ENCODE results near the gene INPP5A. TPM values are rescaled to one million over a fixed set of nuclear protein-coding genes. Genes with fewer than 3 reads are reported as not detected.
"Not testable (repeated sequence)": the region's sequence is repeated elsewhere in the genome, so short reads cannot be mapped to it uniquely, and the experiment has no call there.

Gene INPP5A
- total and polyA plus RNA-seq, 2 donors (not counting 1 experiment from before 2014, with no cell fraction given), result 9.3 to 87.8 TPM

GRCh38 chr10:132790934-132791829 lies 253.6 kb downstream of the INPP5A start:
- Histone ChIP-seq H3K79me2 (ENCODE audit: control insufficient read depth, insufficient read depth, low read length) (no peaks in the 10 kb centered on the region), H3K9ac (ENCODE audit: low read length) (no peak overlapping the region), H4K20me1 (ENCODE audit: control insufficient read depth, insufficient read depth, low read length, poor library complexity, severe bottlenecking) (no peaks in the 10 kb centered on the region), H3K4me1 (ENCODE audit: control insufficient read depth in 2 of 2, insufficient read depth in 2 of 2, low read length in 2 of 2) (peaks cover 0 to 12% of the 10 kb centered on the region in 2 donors), H3K4me2 (replicated peaks; ENCODE audit: low read depth, low read length, poor library complexity, severe bottlenecking) (no peak overlapping the region), H3K9me3 (ENCODE audit: control extremely low read depth in 1 of 3, control insufficient read depth in 2 of 3, insufficient read depth in 1 of 3, low read length in 2 of 3) (peaks cover 0 to 15% (median 0%) of the 10 kb centered on the region in 3 donors), H2AFZ (ENCODE audit: insufficient read depth, low read depth, low read length, poor library complexity, severe bottlenecking) (no peak overlapping the region), H3K4me3 (ENCODE audit: control extremely low read depth in 1 of 5, extremely low read depth in 1 of 5, insufficient read depth in 1 of 5, low read depth in 2 of 5, low read length in 4 of 5) (no peak overlapping the region), H3K27me3 (replicated peaks in 1 of 4; ENCODE audit: control extremely low read depth in 1 of 4, control insufficient read depth in 3 of 4, insufficient read depth in 4 of 4, low read length in 3 of 4) (peaks cover 0 to 21% (median 2%) of the 10 kb centered on the region in 4 experiments), H3K36me3 (replicated peaks in 1 of 2; ENCODE audit: control extremely low read depth in 1 of 2, control insufficient read depth in 1 of 2, extremely low read depth in 1 of 2, insufficient read depth in 2 of 2, low read length in 1 of 2) (no peaks in the 10 kb centered on the region), H3K27ac (ENCODE audit: low read length in 2 of 2) (no peak overlapping the region)
- TF ChIP-seq CTCF (IDR thresholded peaks at IDR 0.05), result no peak
- no peak for TF ChIP-seq EZH2 (IDR thresholded peaks at IDR 0.05; ENCODE audit: borderline replicate concordance, insufficient read depth, low read depth, low read length, poor library complexity, severe bottlenecking)
- peaks cover 7% of the 10 kb centered on the region for H3K27me3 Mint-ChIP-seq
- WGBS (ENCODE audit: insufficient coverage), result 50% methylated on average over 27 of the region's 31 CpGs
- H3K4me3 Mint-ChIP-seq, result no peak overlapping the region
- DNase-seq (no peak), ATAC-seq (ENCODE audit: low read depth) (no peak)
- intact Hi-C loops (cut with micrococcal nuclease), result no loop called here
- ChIA-PET POLR2A (no interaction called here), CTCF (no interaction called here)
- no peaks in the 10 kb centered on the region for H3K9me3 Mint-ChIP-seq (ENCODE audit: insufficient read depth)
- no peak overlapping the region for H3K27ac Mint-ChIP-seq
- peaks cover 2% of the 10 kb centered on the region for H3K4me1 Mint-ChIP-seq

- ATAC-seq (ENCODE audit: low read depth); CTCF ChIA-PET; DNase-seq; H3K4me1 Mint-ChIP-seq; H4K20me1 ChIP-seq (ENCODE audit: control insufficient read depth, insufficient read depth, low read length, poor library complexity, severe bottlenecking); POLR2A ChIA-PET; H3K4me2 ChIP-seq (replicated peaks; ENCODE audit: low read depth, low read length, poor library complexity, severe bottlenecking); intact Hi-C loops (cut with micrococcal nuclease); H3K27me3 Mint-ChIP-seq; H2AFZ ChIP-seq (ENCODE audit: insufficient read depth, low read depth, low read length, poor library complexity, severe bottlenecking); H3K36me3 ChIP-seq (replicated peaks in 1 of 2; ENCODE audit: control extremely low read depth in 1 of 2, control insufficient read depth in 1 of 2, extremely low read depth in 1 of 2, insufficient read depth in 2 of 2, low read length in 1 of 2); H3K27ac ChIP-seq (ENCODE audit: low read length in 2 of 2); H3K4me1 ChIP-seq (ENCODE audit: control insufficient read depth in 2 of 2, insufficient read depth in 2 of 2, low read length in 2 of 2); H3K4me3 Mint-ChIP-seq; H3K27ac Mint-ChIP-seq; H3K9ac ChIP-seq (ENCODE audit: low read length); H3K79me2 ChIP-seq (ENCODE audit: control insufficient read depth, insufficient read depth, low read length); H3K4me3 ChIP-seq (ENCODE audit: control extremely low read depth in 1 of 5, extremely low read depth in 1 of 5, insufficient read depth in 1 of 5, low read depth in 2 of 5, low read length in 4 of 5); H3K9me3 Mint-ChIP-seq (ENCODE audit: insufficient read depth): not testable (repeated sequence)
- 95% methylated on average over 17 of the region's 33 CpGs for whole genome bisulfite sequencing (ENCODE audit: insufficient coverage)
- Histone ChIP-seq H3K27me3 (replicated peaks in 1 of 4; ENCODE audit: control extremely low read depth in 1 of 4, control insufficient read depth in 3 of 4, insufficient read depth in 4 of 4, low read length in 3 of 4) (peaks cover 0 to 15% (median 2%) of the 10 kb centered on the region in 4 experiments), H3K9me3 (ENCODE audit: control extremely low read depth in 1 of 3, control insufficient read depth in 2 of 3, insufficient read depth in 1 of 3, low read length in 2 of 3) (peaks cover 0 to 15% (median 0%) of the 10 kb centered on the region in 3 donors)
Observed at GRCh38 chr10:132792099-132792498, 254.5 kb downstream of the INPP5A start.
